HG02970 (cell line): ENCODE measurements around the gene REL.
A peak's percentile ranks its signal among the peaks of the same experiment; 100 is the strongest.
"Not testable (repeated sequence)": the region's sequence is repeated elsewhere in the genome, so short reads cannot be mapped to it uniquely, and the experiment has no call there.

ENCODE experiments used
- ATAC-seq: cut with Tn5 transposase; IDR thresholded peaks from one replicate; pipeline ENCODE4 v1.9.1; 2021; ENCODE audit warnings: mild to moderate bottlenecking, moderate library complexity, moderate number of reproducible peaks; ENCODE audit not compliant: unreplicated experiment, low FRiP score

Gene REL

GRCh38 chr2:60881047-60881932 is at the start of gene REL:
REL (plus strand) TSS chr2:60881574; CDS start chr2:60881841, 267 bp downstream.
- ATAC-seq = peak; percentile 84

- ATAC-seq = no peak
Observed at GRCh38 chr2:60831921-60832320, 49.5 kb upstream of the REL start.

GRCh38 chr2:60832621-60833020 is 48.8 kb upstream of the REL start:
- ATAC-seq = no peak

GRCh38 chr2:60834270-60834717 is 47.1 kb upstream of the REL start:
- peak; percentile 39 for ATAC-seq

- no peak for ATAC-seq
Observed at GRCh38 chr2:60836491-60836890, 44.9 kb upstream of the REL start.

GRCh38 chr2:60837123-60837522 is 44.3 kb upstream of the REL start:
- ATAC-seq = no peak

- no peak for ATAC-seq
Observed at GRCh38 chr2:60838481-60838880, 42.9 kb upstream of the REL start.

GRCh38 chr2:60839126-60839813 is 42.1 kb upstream of the REL start:
- ATAC-seq = no peak

GRCh38 chr2:60840880-60841279 is 40.5 kb upstream of the REL start:
- ATAC-seq = peak; percentile 51

GRCh38 chr2:60843006-60843405 is 38.4 kb upstream of the REL start:
- ATAC-seq = no peak

GRCh38 chr2:60844105-60844504 is 37.3 kb upstream of the REL start:
- no peak for ATAC-seq

- no peak for ATAC-seq
Observed at GRCh38 chr2:60847854-60848253, 33.5 kb upstream of the REL start.

- no peak for ATAC-seq
Observed at GRCh38 chr2:60849187-60849586, 32.2 kb upstream of the REL start.

GRCh38 chr2:60852282-60852860 is 29.0 kb upstream of the REL start:
- no peak for ATAC-seq

GRCh38 chr2:60853531-60853930 is 27.8 kb upstream of the REL start:
- ATAC-seq = no peak

GRCh38 chr2:60855989-60856669 is 25.2 kb upstream of the REL start:
- ATAC-seq = no peak

- ATAC-seq = no peak
Observed at GRCh38 chr2:60857056-60857455, 24.3 kb upstream of the REL start.

- no peak for ATAC-seq
Observed at GRCh38 chr2:60858897-60859311, 22.5 kb upstream of the REL start.

GRCh38 chr2:60861736-60862135 is 19.6 kb upstream of the REL start:
- ATAC-seq = no peak

- ATAC-seq = no peak
Observed at GRCh38 chr2:60862642-60863041, 18.7 kb upstream of the REL start.

- not testable (repeated sequence) for ATAC-seq
Observed at GRCh38 chr2:60865361-60865760, 16.0 kb upstream of the REL start.
